Measurements from ENCODE around the gene MN1.
A peak's percentile ranks its signal among the peaks of the same experiment; 100 is the strongest.

DNA sequence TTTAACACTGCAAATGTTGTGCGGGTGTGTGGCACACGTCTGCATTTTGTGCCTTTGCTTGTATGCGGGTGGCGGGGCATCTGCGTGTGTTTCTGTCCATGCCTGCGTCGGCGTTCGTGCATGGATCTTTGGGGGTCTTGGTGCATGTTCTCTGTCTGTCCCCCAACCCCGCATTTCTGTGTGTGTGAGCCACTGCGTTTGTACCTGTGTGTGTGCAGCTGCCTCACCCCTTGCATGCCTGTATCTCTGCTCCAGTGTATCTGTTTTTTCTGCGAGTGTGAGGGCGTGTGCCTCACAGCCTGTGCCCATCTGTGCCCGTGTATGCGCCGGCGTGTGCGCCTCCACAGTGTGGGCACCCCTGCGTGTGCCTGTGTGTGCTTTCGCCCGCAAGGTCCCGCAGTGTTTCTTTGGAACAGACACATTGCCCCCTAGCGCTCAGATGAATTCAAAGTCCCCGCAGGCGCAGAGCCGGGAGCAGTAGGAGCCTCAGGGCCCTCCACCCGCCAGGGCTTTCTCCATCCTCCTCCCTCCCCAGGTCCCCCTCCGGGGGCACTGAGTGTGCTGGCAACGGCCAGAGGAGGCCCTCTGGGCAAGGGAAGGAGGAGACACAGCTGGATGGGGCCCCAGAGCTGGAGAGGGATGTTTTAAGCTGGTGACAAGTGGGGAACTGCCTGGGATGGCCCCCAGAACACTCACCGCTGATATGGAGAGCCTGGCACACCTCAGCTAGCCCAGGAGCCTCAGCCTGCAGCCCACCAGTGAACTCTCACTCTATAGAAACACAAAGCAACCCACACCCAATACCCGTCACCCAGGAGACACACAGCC lies 3.1 kb upstream of the MN1 start:
- no peak for TF ChIP-seq POLR2A (IDR thresholded peaks at IDR 0.05)
- TF ChIP-seq, protein P1, sequence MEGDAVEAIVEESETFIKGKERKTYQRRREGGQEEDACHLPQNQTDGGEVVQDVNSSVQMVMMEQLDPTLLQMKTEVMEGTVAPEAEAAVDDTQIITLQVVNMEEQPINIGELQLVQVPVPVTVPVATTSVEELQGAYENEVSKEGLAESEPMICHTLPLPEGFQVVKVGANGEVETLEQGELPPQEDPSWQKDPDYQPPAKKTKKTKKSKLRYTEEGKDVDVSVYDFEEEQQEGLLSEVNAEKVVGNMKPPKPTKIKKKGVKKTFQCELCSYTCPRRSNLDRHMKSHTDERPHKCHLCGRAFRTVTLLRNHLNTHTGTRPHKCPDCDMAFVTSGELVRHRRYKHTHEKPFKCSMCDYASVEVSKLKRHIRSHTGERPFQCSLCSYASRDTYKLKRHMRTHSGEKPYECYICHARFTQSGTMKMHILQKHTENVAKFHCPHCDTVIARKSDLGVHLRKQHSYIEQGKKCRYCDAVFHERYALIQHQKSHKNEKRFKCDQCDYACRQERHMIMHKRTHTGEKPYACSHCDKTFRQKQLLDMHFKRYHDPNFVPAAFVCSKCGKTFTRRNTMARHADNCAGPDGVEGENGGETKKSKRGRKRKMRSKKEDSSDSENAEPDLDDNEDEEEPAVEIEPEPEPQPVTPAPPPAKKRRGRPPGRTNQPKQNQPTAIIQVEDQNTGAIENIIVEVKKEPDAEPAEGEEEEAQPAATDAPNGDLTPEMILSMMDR (IDR thresholded peaks at IDR 0.05) = peak; percentile 66 to 77 (median 68)

All from uterus (tissue), 2 donors.